CD4-positive, alpha-beta T cell treated with Interleukin-10 for 1 hour (primary cell): ENCODE measurements around the gene MKRN2.
"Not testable (repeated sequence)": the region's sequence is repeated elsewhere in the genome, so short reads cannot be mapped to it uniquely, and the experiment has no call there.

Source experiments
- DNase-seq: peaks from one replicate; pipeline ENCODE4 v3.0.0-alpha.2; 2020

MKRN2 gene

GRCh38 chr3:12591456-12591855 is 34.6 kb downstream of the MKRN2 start:
- DNase-seq: no peak

- no peak for DNase-seq
Measured at GRCh38 chr3:12591997-12592715, 35.3 kb downstream of the MKRN2 start.

GRCh38 chr3:12593473-12593872 is 36.6 kb downstream of the MKRN2 start:
- DNase-seq: no peak

- DNase-seq: no peak
Measured at GRCh38 chr3:12598890-12599289, 42.0 kb downstream of the MKRN2 start.

GRCh38 chr3:12601072-12601471 is 44.2 kb downstream of the MKRN2 start:
- no peak for DNase-seq

GRCh38 chr3:12603969-12604368 is 47.1 kb downstream of the MKRN2 start:
- no peak for DNase-seq

DNA sequence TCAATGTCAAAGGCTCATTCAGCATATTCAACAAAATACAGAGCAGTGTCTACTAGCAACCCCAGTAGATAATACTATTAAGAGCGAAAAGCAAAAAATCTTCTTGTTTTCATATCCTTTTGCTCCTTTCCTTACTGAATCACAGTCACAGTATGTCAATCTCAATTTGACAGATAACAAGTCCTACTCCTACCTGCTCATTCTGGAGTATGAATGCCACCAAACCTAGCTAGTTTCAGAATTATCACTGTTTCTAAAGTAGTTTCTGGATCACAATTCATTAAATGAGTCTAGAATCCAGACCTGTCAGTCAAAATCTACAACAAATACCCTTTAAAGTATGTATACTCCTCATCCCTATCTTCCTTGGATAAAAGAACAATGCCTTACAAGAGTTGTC is 51.5 kb downstream of the MKRN2 start:
- DNase-seq: no peak

DNA sequence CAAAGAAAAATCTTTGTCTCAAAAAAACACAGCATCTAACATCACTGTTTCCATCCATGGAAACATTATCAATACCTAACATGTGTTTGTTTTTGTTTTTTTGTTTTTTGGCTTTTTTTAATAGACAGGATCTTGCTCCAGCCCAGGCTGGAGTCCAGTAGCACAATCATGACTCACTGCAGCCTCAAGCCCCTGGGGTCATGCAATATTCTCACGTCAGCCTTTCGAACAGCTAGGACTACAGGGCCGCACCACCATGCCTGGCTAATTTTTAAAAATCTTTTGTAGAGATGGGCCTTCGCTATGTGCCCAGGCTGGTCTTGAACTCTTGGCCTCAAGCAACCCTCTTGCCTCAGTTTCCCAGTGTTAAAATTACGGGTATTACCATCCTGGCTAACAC is 54.2 kb downstream of the MKRN2 start:
- DNase-seq: no peak

- no peak for DNase-seq
Measured at GRCh38 chr3:12612514-12613226, 55.8 kb downstream of the MKRN2 start.

- DNase-seq: no peak
Measured at GRCh38 chr3:12613250-12613649, 56.4 kb downstream of the MKRN2 start.

DNA sequence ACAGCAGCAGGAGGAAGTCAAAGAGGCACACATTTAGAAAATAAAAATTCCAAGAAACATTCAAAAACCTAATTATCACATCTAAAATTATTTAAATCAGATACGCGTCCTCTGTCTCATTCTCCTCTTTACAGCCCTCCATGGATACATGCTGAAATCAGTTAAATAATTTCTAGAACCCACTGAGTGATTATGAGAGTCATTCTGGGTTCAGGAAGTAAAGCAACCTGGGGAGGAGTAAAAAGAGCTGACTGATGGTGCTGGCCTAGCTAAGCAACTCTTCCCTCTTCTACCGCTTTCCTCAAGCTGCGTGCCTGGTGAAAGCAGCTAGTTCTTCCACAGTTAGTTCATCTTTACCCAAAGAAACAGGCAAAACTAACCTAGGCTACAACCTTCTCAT is 58.4 kb downstream of the MKRN2 start:
- DNase-seq: no peak

DNA sequence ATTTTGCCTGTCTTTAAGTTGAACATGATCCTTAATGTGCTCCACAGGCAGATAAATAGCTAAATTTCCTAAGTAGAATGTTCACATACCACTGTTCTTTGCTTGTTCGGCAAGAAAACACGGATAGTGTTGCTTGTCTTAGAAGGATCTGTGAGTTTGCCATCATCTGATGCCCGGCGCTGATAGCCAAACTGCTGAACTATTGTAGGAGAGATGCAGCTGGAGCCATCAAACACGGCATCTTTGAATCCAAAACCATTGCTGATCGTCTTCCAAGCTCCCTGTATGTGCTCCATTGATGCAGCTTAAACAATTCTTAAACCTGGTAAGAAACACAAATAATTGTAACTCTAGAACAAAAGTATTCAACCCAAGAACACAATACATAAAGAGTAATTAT is 61.5 kb downstream of the MKRN2 start:
- no peak for DNase-seq

- no peak for DNase-seq
Measured at GRCh38 chr3:12620305-12620704, 63.4 kb downstream of the MKRN2 start.

GRCh38 chr3:12620729-12621128 is 63.8 kb downstream of the MKRN2 start:
- DNase-seq: no peak

DNA sequence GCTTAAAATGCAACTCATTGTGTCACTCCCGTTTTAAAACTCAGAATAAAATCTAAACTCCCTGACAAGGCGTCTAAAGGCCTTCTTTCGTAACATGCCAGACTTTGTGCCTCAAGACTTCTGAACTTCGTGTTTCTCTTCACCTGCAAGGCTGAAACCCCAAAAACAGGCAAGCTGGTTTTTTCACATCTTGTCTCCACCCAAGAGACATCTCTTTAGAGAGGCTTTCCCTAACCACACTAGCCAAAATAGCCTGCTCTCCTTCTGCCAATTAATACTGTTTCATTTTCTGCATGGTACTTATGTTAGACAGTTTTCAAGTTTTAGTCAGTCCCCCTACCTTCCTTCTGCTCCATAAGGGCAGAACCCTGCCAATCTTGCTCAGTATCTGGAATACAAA is 65.4 kb downstream of the MKRN2 start:
- DNase-seq: no peak

DNA sequence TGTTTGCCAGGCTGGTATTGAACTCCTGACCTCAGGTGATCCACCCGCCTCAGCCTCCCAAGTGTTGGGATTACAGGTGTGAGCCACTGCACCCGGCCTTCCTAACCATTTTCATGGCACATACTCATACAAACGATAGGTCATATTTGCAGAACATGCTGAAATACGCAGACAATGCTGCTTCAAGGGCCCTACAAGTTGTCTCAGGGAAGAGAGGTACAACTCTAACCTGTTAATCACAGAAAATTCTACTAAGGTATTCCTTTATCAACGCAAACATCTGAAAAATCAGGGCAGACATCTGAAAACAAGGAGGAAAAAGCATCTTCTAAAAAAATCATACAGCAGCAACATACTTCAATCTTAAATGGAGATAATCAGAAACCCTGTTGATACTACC is 67.2 kb downstream of the MKRN2 start:
- no peak for DNase-seq

GRCh38 chr3:12624964-12625363 is 68.1 kb downstream of the MKRN2 start:
- not testable (repeated sequence) for DNase-seq

DNA sequence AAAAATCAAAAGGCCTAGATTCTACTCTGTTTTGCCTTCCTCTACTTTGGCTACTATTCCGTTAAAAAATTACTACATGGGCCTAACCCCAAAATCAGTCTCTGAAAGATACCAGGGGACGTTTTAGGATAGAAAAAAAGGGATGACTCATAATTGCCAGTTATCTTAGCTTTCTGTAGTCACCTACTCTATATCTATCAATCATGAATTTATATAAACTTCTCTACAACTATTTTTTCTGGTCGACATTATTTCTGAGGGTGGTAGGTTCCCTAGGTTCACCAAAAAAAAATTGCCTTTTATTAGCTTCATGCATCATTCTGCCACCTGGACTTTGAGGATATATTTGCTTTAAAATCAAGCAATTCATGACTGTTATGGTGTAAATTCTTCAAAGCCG is 70.5 kb downstream of the MKRN2 start:
- no peak for DNase-seq

GRCh38 chr3:12628813-12629212 is 71.9 kb downstream of the MKRN2 start:
- DNase-seq: no peak

GRCh38 chr3:12629560-12629959 is 72.7 kb downstream of the MKRN2 start:
- no peak for DNase-seq

DNA sequence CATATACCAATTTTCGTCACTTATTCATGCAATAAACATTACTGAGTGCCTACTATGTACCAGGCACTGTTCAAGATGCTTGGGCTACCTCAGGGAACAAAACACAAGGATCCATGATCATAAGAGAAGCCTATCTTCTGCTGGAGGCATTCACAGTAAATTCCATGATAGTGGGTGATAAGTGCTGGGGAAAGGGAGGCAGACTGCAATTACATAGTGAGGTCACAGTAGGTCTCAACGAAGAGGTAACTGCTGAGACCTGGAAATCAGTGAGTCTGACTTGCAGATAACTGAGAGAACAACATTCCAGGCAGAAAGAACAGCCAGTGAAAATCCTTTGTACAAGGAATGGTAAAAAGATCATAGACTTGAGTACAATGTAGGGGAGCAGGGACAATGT is 73.4 kb downstream of the MKRN2 start:
- no peak for DNase-seq

GRCh38 chr3:12630843-12631242 is 74.0 kb downstream of the MKRN2 start:
- not testable (repeated sequence) for DNase-seq

DNA sequence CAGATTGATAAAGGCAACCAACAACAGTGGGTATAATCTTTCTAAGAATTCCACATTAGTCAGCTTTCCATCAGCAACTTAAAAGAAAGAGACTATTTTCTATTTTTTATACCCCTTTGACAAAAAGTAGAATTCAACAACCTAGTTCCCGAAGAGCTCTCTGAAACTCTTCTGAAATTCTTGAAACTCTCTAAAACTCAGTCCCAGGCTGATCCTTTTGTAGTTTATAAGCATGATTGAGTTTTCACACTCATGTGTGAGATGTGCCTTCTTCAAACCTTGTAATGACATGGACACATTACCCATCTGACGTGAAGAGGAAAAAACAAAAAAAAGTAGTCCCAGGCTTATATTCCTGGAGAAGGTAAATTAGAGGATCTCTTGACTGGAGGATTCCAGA is 75.6 kb downstream of the MKRN2 start:
- DNase-seq: no peak

GRCh38 chr3:12633108-12633507 is 76.2 kb downstream of the MKRN2 start:
- no peak for DNase-seq
